Naive thymus-derived CD4-positive, alpha-beta T cell (primary cell): Measurements from ENCODE around the gene ADRA2B. TPM values are rescaled to one million over a fixed set of nuclear protein-coding genes. Genes with fewer than 3 reads are reported as not detected.
A peak's percentile ranks its signal among the peaks of the same experiment; 100 is the strongest.

Experiments
- ATAC-seq: fragments of 150-1000 bp; cut with Tn5 transposase; 2 replicates; pipeline ENCODE4 v1.10.0; 2021; ENCODE audit warnings: mild to moderate bottlenecking, moderate library complexity
- CTCF ChIA-PET: fragments of 350-600 bp; sonication (Branson Sonifier 250); formaldehyde crosslinking; loops from one replicate; lab custom pipeline; 2021; ENCODE audit warnings: antibody characterized with exemption; lab: Charles Lee
- POLR2A ChIA-PET: fragments of 350-600 bp; sonication (Branson Sonifier 250); formaldehyde crosslinking; loops from one replicate; lab custom pipeline; 2021; ENCODE audit warnings: antibody characterized with exemption, inconsistent platforms; lab: Charles Lee
- DNase-seq, 9 donors: peaks; one replicate each; pipeline versions ENCODE4 v3.0.0 to v3.0.0-alpha.2; 2020 to 2022; ENCODE audit warnings: mixed read lengths in 1 of 9
- H3K27ac ChIP-seq: one replicate; pipeline ENCODE4 v1.7.0; 2013; ENCODE audit warnings: mild to moderate bottlenecking, low read depth, low read length, moderate library complexity
- H3K27me3 ChIP-seq, 2 donors: one replicate each; pipeline ENCODE4 v1.7.0; 2013; ENCODE audit warnings: low read length in 2 of 2, mild to moderate bottlenecking in 2 of 2, moderate library complexity in 2 of 2; ENCODE audit not compliant: control insufficient read depth in 2 of 2, insufficient read depth in 2 of 2
- H3K36me3 ChIP-seq, 3 experiments: 1 replicate in 2 of 3; 2 replicates in 1 of 3; pipeline ENCODE4 v1.7.0; 2013; ENCODE audit warnings: low read length in 3 of 3, mild to moderate bottlenecking in 3 of 3, moderate library complexity in 1 of 3; ENCODE audit not compliant: insufficient read depth in 3 of 3, control insufficient read depth in 2 of 3
- H3K4me1 ChIP-seq, 2 donors: one replicate each; pipeline ENCODE4 v1.7.0; 2013; ENCODE audit warnings: low read length in 2 of 2, mild to moderate bottlenecking in 2 of 2, moderate library complexity in 1 of 2; ENCODE audit not compliant: control insufficient read depth in 2 of 2, insufficient read depth in 2 of 2
- H3K4me3 ChIP-seq: 2 replicates; pipeline ENCODE4 v1.7.0; 2013; ENCODE audit warnings: mild to moderate bottlenecking, low read length
- H3K9me3 ChIP-seq, 3 experiments: 1 replicate in 2 of 3; 2 replicates in 1 of 3; pipeline ENCODE4 v1.7.0; 2013; ENCODE audit warnings: low read length in 3 of 3; ENCODE audit not compliant: control insufficient read depth in 2 of 3
- H3K27ac Mint-ChIP-seq, 9 donors: one replicate each; pipeline ENCODE4 v1.8.0; 2020 to 2022; ENCODE audit warnings: mixed read lengths in 9 of 9, mild to moderate bottlenecking in 8 of 9, moderate library complexity in 5 of 9, inconsistent platforms in 2 of 9
- H3K27me3 Mint-ChIP-seq, 5 donors: one replicate each; pipeline ENCODE4 v1.8.0; 2021 to 2022; ENCODE audit warnings: mixed read lengths in 5 of 5, mild to moderate bottlenecking in 1 of 5
- H3K36me3 Mint-ChIP-seq, 5 donors: one replicate each; pipeline ENCODE4 v1.8.0; 2020 to 2022; ENCODE audit warnings: mixed read lengths in 5 of 5, mild to moderate bottlenecking in 3 of 5, inconsistent platforms in 1 of 5
- H3K4me1 Mint-ChIP-seq, 7 donors: one replicate each; pipeline ENCODE4 v1.8.0; 2020 to 2022; ENCODE audit warnings: mixed read lengths in 7 of 7, mild to moderate bottlenecking in 3 of 7, inconsistent platforms in 1 of 7
- H3K4me3 Mint-ChIP-seq, 10 donors: one replicate each; pipeline ENCODE4 v1.8.0; 2020 to 2022; ENCODE audit warnings: mild to moderate bottlenecking in 10 of 10, mixed read lengths in 10 of 10, moderate library complexity in 6 of 10, inconsistent platforms in 2 of 10
- H3K9me3 Mint-ChIP-seq, 11 donors: one replicate each; pipeline ENCODE4 v1.8.0; 2020 to 2022; ENCODE audit warnings: mixed read lengths in 11 of 11, mild to moderate bottlenecking in 4 of 11, inconsistent platforms in 1 of 11, moderate library complexity in 1 of 11
- intact Hi-C, 2 donors: fragments of 100-400 bp; cut with micrococcal nuclease; formaldehyde crosslinking; loops; one replicate each; pipeline ENCODE4 v1.15.1; 2023
- polyA plus RNA-seq, 2 donors: library from polyadenylated mRNA; unstranded; fragments of 300-500 nt; fragmentation: Illumina TruSeq; gene quantifications; one replicate each; pipeline ENCODE4 v1.2.3, GENCODE V29; 2021
- total RNA-seq, 6 experiments: library from RNA in 5 of 6; stranded (reverse) in 5 of 6; gene quantifications; 1 replicate in 5 of 6; 2 replicates in 1 of 6; pipeline ENCODE4 v1.2.3 and lab custom pipeline; 2021 to 2026

Gene ADRA2B
- total and polyA plus RNA-seq, 7 experiments from 2014 or later, result 0.15 to 0.93 (median 0.76) TPM; not detected in 4

DNA sequence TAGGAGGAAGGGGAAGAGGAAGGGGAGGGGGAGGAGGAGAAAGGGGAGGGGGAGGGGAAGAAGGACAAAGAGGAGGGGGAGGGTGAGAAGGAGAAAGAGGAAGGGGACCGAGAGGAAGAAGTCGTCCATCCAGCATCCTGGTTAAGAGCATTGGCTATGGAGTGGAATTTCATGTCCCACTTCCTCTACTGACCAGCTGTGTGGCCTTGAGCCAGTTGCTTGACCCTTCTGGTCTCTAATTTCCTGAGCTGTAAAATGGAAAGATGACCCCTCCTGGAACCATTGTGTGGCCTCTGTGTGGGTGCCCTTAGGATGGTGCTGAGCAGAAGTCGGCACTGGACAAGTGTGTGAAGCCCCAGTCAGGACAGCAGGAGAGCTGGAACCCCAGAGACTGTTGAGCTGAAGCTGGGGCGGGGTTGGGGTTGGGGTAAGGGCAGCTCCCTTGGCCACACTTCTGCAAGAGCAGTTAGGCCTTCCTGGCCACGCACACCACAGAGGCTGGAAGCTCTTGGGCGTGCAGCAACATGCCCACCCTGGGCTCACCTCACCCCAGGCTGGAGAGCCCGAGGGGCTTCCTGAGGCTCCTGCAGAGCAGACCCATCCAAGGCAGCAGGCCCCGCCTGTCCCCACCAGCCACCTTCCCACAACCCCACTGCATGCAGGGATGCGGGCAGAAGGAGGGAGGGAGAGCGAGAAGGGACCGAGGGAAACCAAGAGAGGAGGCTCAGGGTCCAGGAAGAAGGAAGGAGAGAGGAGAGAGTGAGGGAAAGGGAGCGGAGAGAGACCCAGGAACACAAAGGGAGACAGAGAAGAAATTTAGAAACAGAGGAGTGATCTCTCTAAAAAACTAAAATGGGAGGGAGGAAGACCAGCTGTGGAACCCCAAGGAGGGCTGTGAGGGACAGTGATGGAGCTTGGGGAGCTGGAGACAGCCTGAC is 16.2 kb downstream of the ADRA2B start:
- Histone ChIP-seq H3K27ac (no peak overlapping the region), H3K4me1 (no peaks in the 10 kb centered on the region), H3K27me3 (no peaks in the 10 kb centered on the region), H3K9me3 (peaks cover 0 to 4% (median 0%) of the 10 kb centered on the region in 3 experiments), H3K36me3 (no peaks in the 10 kb centered on the region), H3K4me3 (no peak overlapping the region)
- Mint-ChIP-seq H3K36me3 (no peaks in the 10 kb centered on the region), H3K27ac (peak overlapping the region in 1 of 9 donors; percentile 31), H3K4me3 (peak overlapping the region in 1 of 10 donors; percentile 61), H3K4me1 (no peaks in the 10 kb centered on the region), H3K9me3 (peaks cover 0 to 4% (median 2%) of the 10 kb centered on the region in 11 donors), H3K27me3 (peaks cover 0 to 4% (median 0%) of the 10 kb centered on the region in 5 donors)
- ChIA-PET CTCF (no interaction called here), POLR2A (no interaction called here)
- intact Hi-C loops, result no loop called here
- ATAC-seq (no peak), DNase-seq (peak in 1 of 9 donors; percentile 20)

DNA sequence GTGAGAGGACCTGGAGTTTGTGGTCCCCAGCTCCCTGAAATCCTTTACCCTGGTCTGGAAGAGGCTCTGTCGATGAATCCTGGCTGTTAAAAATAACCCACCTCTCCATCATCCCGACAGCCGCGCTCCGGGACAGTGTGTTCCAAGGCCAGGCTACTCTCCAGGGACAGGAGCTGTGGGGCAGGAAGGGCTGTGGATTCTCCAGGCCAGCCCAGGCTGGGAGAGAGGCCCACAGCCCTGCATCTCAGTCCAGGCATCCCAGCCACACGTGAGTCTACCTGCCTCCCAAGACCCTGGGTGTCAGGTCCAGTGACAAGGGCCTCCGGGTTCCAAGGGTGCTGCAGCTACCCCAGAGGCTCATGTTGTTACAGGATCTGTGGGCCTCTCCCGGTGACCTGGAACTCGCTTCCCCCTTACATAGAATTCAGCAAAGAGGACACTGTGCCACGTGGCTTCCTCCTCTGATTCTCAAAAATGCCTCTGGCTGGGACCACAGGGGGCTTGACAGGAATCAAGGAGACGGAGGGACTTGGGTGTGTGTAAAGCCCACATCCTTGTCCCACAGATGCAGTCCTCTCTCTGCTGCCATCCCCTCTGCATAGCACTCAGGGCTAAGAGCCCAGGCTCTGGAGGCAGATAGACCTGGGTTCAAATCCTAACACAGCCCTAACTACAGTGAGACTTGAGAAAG is 17.3 kb downstream of the ADRA2B start:
- ChIA-PET POLR2A (no interaction called here), CTCF (no interaction called here)
- no peak overlapping the region for H3K27ac Mint-ChIP-seq
- H3K4me1 Mint-ChIP-seq, result no peaks in the 10 kb centered on the region
- DNase-seq (peak in 1 of 9 donors; percentile 20), ATAC-seq (no peak)
- Histone ChIP-seq H3K4me3 (no peak overlapping the region), H3K9me3 (no peaks in the 10 kb centered on the region), H3K27me3 (no peaks in the 10 kb centered on the region), H3K36me3 (no peaks in the 10 kb centered on the region), H3K27ac (no peak overlapping the region), H3K4me1 (no peaks in the 10 kb centered on the region)
- no peaks in the 10 kb centered on the region for H3K9me3 Mint-ChIP-seq
- intact Hi-C loops, result no loop called here
- H3K27me3 Mint-ChIP-seq, result peaks cover 0 to 5% (median 0%) of the 10 kb centered on the region in 5 donors
- H3K4me3 Mint-ChIP-seq, result no peak overlapping the region
- no peaks in the 10 kb centered on the region for H3K36me3 Mint-ChIP-seq

DNA sequence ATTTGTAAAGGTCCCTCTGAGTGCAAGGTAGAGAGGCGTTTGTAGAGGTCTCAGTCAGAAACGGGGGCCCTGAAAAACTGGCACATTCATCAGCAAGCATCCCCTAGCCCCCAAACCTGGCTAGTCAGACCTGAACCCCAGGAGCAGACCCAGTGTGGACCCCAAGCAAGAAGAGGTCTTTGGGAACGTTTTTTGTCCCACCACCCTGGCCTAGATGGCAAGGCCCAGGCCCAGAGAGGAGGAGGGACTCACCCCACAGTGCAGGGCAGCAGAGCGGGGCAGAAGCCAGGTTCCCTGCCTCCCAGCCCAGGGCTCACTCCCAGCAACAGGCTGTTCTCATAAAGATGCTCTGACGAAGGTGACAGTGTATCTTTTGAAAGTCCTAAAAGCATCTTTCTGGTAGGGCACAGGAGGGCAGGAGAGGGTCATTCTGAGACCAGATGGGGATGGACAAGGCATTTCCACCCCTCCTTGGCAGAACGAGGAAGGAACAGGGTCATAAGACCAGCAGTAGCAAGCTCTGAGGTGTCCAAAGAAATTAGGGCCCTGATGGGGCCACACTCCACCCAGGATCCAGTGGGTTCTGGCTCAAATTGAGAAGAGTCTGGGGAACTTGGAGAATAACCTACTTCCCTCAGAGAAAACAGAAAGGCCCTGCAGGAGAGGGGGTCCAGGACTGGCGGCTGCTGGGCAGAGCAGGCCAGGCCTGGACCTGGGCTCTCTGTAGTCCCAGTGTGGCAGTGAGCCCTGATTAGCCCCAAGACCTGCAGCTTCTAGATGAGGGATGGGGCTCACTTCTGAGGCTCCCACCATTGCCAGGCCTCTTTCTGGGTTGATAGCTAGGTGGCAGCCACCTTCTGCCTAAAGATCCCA is 18.2 kb downstream of the ADRA2B start:
- Mint-ChIP-seq H3K27ac (peak overlapping the region in 1 of 9 donors; percentile 83), H3K9me3 (no peaks in the 10 kb centered on the region), H3K27me3 (peaks cover 0 to 9% (median 0%) of the 10 kb centered on the region in 5 donors), H3K4me1 (no peaks in the 10 kb centered on the region), H3K36me3 (no peaks in the 10 kb centered on the region), H3K4me3 (no peak overlapping the region)
- H3K4me1 ChIP-seq, result no peaks in the 10 kb centered on the region
- ChIA-PET POLR2A (no interaction called here), CTCF (no interaction called here)
- H3K4me3 ChIP-seq, result no peak overlapping the region
- ATAC-seq (no peak), DNase-seq (no peak)
- no peaks in the 10 kb centered on the region for H3K27me3 ChIP-seq
- no peaks in the 10 kb centered on the region for H3K9me3 ChIP-seq
- intact Hi-C loops, result no loop called here
- no peak overlapping the region for H3K27ac ChIP-seq
- no peaks in the 10 kb centered on the region for H3K36me3 ChIP-seq

DNA sequence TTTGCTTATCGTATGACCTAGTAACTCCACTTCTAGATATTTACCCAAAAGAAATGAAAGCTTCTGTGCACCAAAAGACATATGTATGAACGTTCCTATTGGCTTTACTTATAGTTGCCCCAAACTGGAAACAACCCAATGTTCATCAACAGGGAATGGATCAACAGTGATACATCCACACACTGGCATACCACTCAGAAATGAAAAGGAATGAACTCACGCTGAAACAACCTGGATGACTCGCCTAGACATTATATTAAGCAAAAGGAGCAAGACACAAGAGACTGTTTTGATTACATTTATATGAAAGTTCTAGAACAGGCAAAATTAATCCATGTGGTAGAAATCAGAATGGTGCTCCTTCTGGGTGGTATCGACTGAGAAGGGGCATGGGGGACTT is 18.9 kb downstream of the ADRA2B start:
- no peak overlapping the region for H3K4me3 ChIP-seq
- H3K27me3 Mint-ChIP-seq, result peaks cover 0 to 9% (median 0%) of the 10 kb centered on the region in 5 donors

DNA sequence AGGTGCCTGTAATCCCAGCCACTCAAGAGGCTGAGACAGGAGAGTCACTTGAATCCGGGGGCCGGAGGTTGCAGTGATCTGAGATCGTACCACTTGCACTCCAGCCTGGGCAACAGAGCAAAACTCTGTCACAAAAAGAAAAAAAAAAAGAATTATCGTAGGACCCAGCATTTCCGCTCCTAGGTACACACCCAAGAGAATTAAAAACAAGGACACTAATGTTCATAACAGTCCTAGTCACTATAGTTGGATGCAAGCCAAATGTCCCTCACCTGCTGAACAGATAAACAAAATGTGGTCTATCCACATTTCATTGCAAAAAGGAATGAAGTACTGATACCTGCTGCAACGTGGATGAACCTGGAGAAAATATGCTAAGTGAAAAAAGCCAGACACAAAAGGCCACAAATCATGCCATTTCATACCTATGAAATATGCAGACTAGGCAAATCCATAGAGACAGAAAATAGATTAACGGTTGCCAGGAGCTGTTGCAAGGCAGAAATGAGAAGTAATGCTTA is 21.2 kb downstream of the ADRA2B start:
- Histone ChIP-seq H3K9me3 (no peaks in the 10 kb centered on the region), H3K27ac (no peak overlapping the region), H3K4me1 (no peaks in the 10 kb centered on the region), H3K4me3 (no peak overlapping the region), H3K36me3 (no peaks in the 10 kb centered on the region), H3K27me3 (no peaks in the 10 kb centered on the region)
- POLR2A ChIA-PET, result no interaction called here
- intact Hi-C loops, result no loop called here
- DNase-seq (no peak), ATAC-seq (no peak)
- Mint-ChIP-seq H3K27ac (no peak overlapping the region), H3K4me1 (peaks cover 0 to 4% (median 0%) of the 10 kb centered on the region in 7 donors), H3K9me3 (no peaks in the 10 kb centered on the region), H3K4me3 (no peak overlapping the region), H3K27me3 (peaks cover 0 to 9% (median 0%) of the 10 kb centered on the region in 5 donors), H3K36me3 (no peaks in the 10 kb centered on the region)
- CTCF ChIA-PET, result no interaction called here

More for the DNA sequence above, 18.9 kb downstream of the ADRA2B start:
- Histone ChIP-seq H3K27ac (no peak overlapping the region), H3K9me3 (no peaks in the 10 kb centered on the region), H3K36me3 (no peaks in the 10 kb centered on the region), H3K27me3 (no peaks in the 10 kb centered on the region), H3K4me1 (no peaks in the 10 kb centered on the region)
- ATAC-seq (no peak), DNase-seq (no peak)
- ChIA-PET POLR2A (no interaction called here), CTCF (no interaction called here)
- H3K4me1 Mint-ChIP-seq, result no peaks in the 10 kb centered on the region
- H3K36me3 Mint-ChIP-seq, result no peaks in the 10 kb centered on the region
- no peaks in the 10 kb centered on the region for H3K9me3 Mint-ChIP-seq
- intact Hi-C loops, result no loop called here
- H3K4me3 Mint-ChIP-seq, result no peak overlapping the region
- no peak overlapping the region for H3K27ac Mint-ChIP-seq

DNA sequence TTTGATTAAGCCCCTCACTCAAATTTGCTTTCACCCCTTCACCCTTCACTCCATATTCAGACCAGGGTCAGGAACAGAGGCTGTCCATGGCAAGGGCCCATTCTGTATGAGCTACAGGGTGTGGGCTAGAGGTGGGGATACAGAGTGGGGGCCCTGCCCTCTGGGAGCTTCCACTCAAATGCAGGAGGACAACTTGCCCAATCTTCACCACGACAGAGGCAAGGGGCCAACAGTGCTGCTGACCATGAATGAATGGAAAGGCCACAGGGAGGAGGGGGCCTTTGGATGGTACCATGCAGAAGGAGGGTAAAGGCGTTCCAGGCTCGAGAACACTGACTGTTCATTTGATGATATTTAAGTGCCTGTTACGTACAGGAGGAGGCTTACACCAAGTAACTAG is 22.8 kb downstream of the ADRA2B start:
- Mint-ChIP-seq H3K27me3 (peaks cover 0 to 9% (median 0%) of the 10 kb centered on the region in 5 donors), H3K4me3 (no peak overlapping the region), H3K9me3 (no peaks in the 10 kb centered on the region), H3K36me3 (no peaks in the 10 kb centered on the region), H3K4me1 (peaks cover 0 to 4% (median 0%) of the 10 kb centered on the region in 7 donors), H3K27ac (no peak overlapping the region)
- DNase-seq (no peak), ATAC-seq (no peak)
- Histone ChIP-seq H3K4me1 (no peaks in the 10 kb centered on the region), H3K4me3 (no peak overlapping the region), H3K36me3 (no peaks in the 10 kb centered on the region), H3K27ac (no peak overlapping the region), H3K27me3 (no peaks in the 10 kb centered on the region), H3K9me3 (no peaks in the 10 kb centered on the region)
- ChIA-PET CTCF (no interaction called here), POLR2A (no interaction called here)
- intact Hi-C loops, result no loop called here
